ENCODE data around the gene PAFAH2. TPM values are rescaled to one million over a fixed set of nuclear protein-coding genes. Genes with fewer than 3 reads are reported as not detected.
"Not testable (repeated sequence)": the region's sequence is repeated elsewhere in the genome, so short reads cannot be mapped to it uniquely, and the experiment has no call there.

PAFAH2 gene
- total RNA-seq, 2 donors from 2014 or later, result 14.2 to 20.0 TPM

DNA sequence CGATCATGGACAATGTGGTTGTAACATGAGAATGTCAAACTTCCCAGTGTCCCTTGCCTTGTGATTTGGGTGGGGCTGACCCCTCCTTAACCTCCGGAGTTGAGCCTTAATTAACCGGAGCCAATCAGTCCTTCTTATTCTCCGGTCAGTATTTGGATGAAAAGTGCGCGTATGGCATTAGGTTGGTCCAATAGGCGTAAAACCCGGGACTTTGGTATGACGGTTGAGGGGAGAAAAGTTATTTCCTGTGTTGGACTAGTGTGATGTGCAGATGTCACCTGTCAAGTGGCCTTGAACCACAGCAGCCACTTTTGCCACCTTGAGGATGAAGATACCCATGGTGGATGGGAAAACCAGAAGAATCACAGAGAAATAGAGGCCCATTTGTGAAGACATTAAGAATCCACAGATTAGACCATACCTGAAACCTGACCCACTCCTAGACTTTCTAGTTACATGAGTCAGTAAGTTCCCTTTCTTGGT, 5.1 kb downstream of the PAFAH2 start:
- peaks cover 58 to 67% of the 10 kb centered on the region in 2 donors for H3K4me1 Mint-ChIP-seq (ENCODE audit: low read depth in 2 of 2)
- no peaks in the 10 kb centered on the region for H3K36me3 Mint-ChIP-seq
- H3K9me3 Mint-ChIP-seq, result no peaks in the 10 kb centered on the region
- peak overlapping the region; percentile 46 for H3K4me3 Mint-ChIP-seq
- no peaks in the 10 kb centered on the region for H3K27me3 Mint-ChIP-seq
- DNase-seq (ENCODE audit: low spot score) (no peak), ATAC-seq (no peak)
- peak overlapping the region; percentile 10 to 85 for H3K27ac Mint-ChIP-seq

DNA sequence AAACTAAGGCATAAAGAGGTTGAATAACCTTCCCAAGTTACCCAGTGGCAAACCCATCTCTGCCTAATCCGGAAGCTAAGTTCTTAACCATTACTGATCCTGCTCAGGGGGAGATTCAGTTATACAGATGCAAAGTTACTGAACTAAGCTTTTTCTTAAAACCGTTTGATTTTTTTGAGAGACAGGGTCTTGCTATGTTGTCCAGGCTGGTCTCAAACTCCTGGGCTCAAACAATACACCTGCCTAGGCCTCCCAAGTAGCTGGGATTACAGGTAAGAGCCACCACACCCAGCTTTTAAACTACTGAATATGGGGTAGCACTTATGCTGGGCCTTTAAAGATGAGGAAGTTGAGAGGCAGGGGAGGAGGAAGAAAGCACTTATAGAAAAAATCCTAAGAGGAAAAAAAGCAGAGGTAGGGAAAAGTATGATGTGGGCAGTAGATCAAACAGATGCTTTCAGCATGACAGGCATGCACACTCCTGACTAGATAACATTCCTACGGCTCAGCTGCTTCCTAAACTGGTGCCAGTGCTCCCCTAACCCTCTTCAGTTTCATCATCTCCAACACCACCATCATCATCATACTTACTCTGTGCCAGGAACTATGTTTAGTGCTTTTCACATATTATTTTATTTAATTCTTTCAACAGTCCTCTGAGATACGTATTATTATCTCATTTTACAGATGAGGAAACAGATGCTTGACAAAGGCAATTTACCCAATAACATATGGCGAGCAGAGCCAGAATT, 5.8 kb downstream of the PAFAH2 start:
- ATAC-seq (no peak), DNase-seq (ENCODE audit: low spot score) (no peak)
- Mint-ChIP-seq H3K4me3 (peak overlapping the region; percentile 46), H3K27me3 (no peaks in the 10 kb centered on the region), H3K36me3 (no peaks in the 10 kb centered on the region), H3K4me1 (ENCODE audit: low read depth in 2 of 2) (peaks cover 58 to 60% of the 10 kb centered on the region in 2 donors), H3K27ac (peak overlapping the region; percentile 10 to 85), H3K9me3 (no peaks in the 10 kb centered on the region)

DNA sequence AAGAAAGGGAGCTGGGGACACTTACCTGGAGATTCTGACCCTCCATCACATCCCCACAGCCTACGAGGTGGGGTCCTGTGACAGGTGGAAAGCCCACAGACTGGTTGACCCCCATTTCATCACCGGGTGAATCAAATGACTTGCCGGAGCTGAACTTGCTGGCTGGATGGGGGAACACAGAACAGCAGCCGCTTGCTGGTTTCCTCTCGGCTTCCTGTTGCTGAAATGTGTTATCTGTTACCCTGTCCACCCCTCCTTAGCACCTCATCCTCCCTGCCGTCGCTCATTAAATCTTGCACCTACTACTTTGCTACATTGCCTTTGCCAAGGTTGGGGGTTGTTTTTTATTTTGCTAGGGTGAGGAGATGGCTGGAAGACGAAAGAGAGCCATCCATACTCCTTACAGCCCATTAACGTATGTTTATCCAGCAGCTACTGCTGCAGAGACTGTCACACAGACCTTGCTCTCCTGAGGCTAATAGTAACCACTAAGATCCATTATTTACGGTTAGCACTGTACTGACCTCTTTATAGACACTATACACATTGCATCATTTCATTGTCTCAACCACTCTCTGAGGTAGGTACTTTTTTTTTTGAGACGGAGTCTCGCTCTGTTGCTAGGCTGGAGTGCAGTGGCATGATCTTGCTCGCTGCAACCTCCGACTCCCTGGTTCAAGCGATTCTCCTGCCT, 7.0 kb downstream of the PAFAH2 start:
- DNase-seq (ENCODE audit: low spot score) (peak; percentile 81), ATAC-seq (peak; percentile 91 to 94)
- peaks cover 57 to 61% of the 10 kb centered on the region in 2 donors for H3K4me1 Mint-ChIP-seq (ENCODE audit: low read depth in 2 of 2)
- peak overlapping the region; percentile 84 for H3K4me3 Mint-ChIP-seq
- no peaks in the 10 kb centered on the region for H3K9me3 Mint-ChIP-seq
- H3K27ac Mint-ChIP-seq, result peak overlapping the region; percentile 72 to 85
- no peaks in the 10 kb centered on the region for H3K27me3 Mint-ChIP-seq
- H3K36me3 Mint-ChIP-seq, result peaks cover 5% of the 10 kb centered on the region

DNA sequence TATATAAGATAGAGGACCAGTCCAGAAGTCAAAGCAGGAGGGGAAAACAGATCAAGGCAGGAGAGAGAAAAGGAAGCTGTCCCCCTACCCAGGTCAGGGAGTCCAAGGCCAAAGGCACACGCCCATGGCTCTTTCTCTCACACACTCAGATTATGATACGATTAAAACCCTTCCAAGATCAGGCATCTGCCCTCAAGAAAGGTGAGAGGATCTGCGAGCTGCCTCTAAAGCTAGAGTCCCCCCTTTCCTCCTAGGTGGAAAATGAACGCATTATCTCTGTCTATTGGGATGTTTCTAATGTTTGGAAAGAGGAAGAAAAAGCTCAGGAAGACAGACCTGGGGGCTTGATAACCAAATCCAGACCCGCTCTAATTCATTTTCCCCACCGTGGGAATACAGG, 7.6 kb downstream of the PAFAH2 start:
- DNase-seq (ENCODE audit: low spot score) (no peak), ATAC-seq (no peak)
- Mint-ChIP-seq H3K27me3 (no peaks in the 10 kb centered on the region), H3K9me3 (no peaks in the 10 kb centered on the region), H3K27ac (peak overlapping the region; percentile 72 to 85), H3K36me3 (peaks cover 11% of the 10 kb centered on the region), H3K4me3 (peak overlapping the region; percentile 84), H3K4me1 (ENCODE audit: low read depth in 2 of 2) (peaks cover 62 to 63% of the 10 kb centered on the region in 2 donors)

DNA sequence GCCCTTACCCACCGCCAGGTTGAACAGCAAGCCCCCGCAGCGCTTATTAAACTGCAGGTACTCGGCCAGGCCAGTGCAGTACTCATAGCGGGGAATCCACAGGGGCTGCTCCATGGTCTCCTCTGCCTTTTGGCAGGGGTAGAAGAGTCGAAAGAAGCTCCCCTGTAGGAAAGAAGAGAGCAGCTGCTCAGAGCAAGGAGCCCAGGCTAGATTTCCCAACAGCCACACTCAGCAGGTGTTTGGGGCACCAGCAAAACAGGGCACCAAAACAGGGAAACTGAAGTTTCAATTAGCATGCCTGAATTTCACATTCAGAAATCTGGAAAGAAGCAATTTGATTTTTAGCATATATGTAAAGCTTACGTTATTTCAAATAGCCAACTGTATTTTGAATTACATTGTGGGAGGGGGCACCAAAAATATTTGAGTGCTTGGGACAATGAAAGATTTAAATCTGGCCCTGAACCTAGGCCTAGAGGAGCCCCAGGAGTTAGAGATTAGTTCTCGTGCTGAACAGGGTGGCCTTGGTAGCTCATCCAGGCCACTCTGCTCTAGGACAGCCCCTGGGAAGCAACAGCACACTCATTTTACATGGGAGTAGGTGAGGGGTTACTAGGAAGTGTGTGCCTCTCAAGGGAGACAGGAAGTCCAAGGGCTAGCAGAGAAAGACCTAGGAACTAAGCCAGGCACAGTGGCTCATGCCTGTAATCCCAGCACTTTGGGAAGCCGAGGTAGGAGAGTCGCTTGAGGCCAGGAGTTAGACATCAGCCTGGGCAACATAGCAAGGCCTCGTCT, 8.2 kb downstream of the PAFAH2 start:
- Mint-ChIP-seq H3K27me3 (no peaks in the 10 kb centered on the region), H3K9me3 (no peaks in the 10 kb centered on the region), H3K4me3 (peak overlapping the region; percentile 84), H3K4me1 (ENCODE audit: low read depth in 2 of 2) (peaks cover 62 to 63% of the 10 kb centered on the region in 2 donors), H3K36me3 (peaks cover 12% of the 10 kb centered on the region), H3K27ac (peak overlapping the region; percentile 72 to 85)
- ATAC-seq (peak in 1 of 2 donors; percentile 18), DNase-seq (ENCODE audit: low spot score) (no peak)

DNA sequence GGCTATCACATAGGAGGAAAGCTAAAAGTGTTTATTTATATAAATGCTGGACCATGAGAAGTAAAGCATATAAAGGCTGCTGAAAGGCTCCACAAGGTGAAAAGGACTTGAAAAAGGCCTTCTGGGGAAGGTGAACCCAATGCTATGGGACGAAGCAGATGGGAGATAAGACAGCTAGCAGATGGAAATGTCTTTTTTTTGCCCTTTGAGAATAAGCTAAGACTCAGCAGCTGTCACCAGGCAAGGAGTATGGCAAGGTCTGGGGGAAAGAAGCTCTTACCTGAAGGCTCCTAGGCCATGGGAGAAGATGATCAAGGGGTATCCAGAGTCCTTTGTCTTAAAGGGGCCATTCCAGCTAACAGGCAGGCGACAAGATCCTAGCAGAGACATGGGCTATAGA, 9.9 kb downstream of the PAFAH2 start:
- Mint-ChIP-seq H3K4me3 (peak overlapping the region; percentile 10), H3K4me1 (ENCODE audit: low read depth in 2 of 2) (peaks cover 57 to 58% of the 10 kb centered on the region in 2 donors), H3K36me3 (peaks cover 12% of the 10 kb centered on the region), H3K27me3 (no peaks in the 10 kb centered on the region), H3K9me3 (no peaks in the 10 kb centered on the region), H3K27ac (peak overlapping the region in 1 of 2 donors; percentile 85)
- DNase-seq (ENCODE audit: low spot score), result no peak
- no peak for ATAC-seq

DNA sequence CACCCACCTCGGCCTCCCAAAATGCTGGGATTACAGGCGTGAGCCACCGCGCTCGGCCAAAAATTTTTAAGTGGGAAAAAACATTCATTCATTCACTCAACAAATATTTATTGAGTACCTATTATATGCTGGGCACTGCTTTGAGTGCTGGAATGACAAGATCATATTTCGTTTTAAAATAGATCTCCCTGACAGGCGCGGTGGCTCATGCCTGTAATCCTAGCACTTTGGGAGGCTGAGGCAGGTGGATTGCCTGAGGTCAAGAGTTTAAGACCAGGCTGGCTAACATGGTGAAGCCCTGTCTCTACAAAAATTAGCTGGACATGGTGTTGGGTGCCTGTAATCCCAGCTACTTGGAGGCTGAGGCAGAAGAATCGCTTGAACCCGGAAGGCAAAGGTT, 11.1 kb downstream of the PAFAH2 start:
- not testable (repeated sequence) for ATAC-seq; H3K27ac Mint-ChIP-seq; H3K27me3 Mint-ChIP-seq; H3K9me3 Mint-ChIP-seq; H3K4me3 Mint-ChIP-seq; DNase-seq (ENCODE audit: low spot score)
- peaks cover 50 to 59% of the 10 kb centered on the region in 2 donors for H3K4me1 Mint-ChIP-seq (ENCODE audit: low read depth in 2 of 2)
- peaks cover 20% of the 10 kb centered on the region for H3K36me3 Mint-ChIP-seq

DNA sequence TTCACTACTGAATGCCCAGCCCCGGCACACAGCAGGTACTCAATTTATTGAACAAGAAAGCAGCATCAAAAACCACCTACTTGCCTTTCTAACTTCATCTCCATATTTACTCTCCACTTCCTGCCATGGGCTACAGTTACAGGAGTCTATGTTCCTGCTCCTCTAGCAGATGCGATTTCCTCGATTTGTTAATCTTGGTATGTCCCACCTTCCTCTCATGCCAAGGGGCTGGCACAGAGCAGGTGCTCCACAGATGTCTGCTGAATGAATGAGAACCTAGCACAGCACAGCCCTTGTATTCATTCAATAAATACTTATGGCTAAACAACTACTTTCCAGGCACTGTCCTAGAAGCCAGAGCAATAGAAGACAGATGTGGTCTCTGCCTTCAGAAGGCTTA, 12.2 kb downstream of the PAFAH2 start:
- no peaks in the 10 kb centered on the region for H3K27me3 Mint-ChIP-seq
- peaks cover 45 to 53% of the 10 kb centered on the region in 2 donors for H3K4me1 Mint-ChIP-seq (ENCODE audit: low read depth in 2 of 2)
- DNase-seq (ENCODE audit: low spot score) (no peak), ATAC-seq (no peak)
- H3K4me3 Mint-ChIP-seq, result no peak overlapping the region
- H3K9me3 Mint-ChIP-seq, result no peaks in the 10 kb centered on the region
- H3K36me3 Mint-ChIP-seq, result peaks cover 20% of the 10 kb centered on the region
- peak overlapping the region; percentile 49 to 66 for H3K27ac Mint-ChIP-seq

DNA sequence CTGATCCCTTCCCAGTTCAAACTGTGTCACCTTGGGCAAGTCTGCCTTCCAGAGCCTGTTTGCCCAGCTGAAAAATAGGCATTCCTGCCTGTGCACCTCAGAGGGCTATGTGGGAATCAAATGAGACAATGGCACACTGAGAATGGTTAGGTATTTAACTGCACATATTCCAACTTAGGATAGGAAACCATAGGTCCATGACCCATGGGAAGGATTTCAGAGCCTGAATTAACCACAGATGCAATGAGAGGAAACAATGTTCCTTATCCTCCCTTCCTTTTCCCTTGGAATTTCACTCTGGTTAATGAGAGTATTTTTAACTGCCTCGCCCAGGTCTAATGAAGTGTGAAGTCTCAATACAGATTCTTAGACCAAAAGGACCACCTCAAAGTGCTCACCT, 12.7 kb downstream of the PAFAH2 start:
- H3K27me3 Mint-ChIP-seq, result no peaks in the 10 kb centered on the region
- peaks cover 40 to 49% of the 10 kb centered on the region in 2 donors for H3K4me1 Mint-ChIP-seq (ENCODE audit: low read depth in 2 of 2)
- ATAC-seq (no peak), DNase-seq (ENCODE audit: low spot score) (no peak)
- no peak overlapping the region for H3K4me3 Mint-ChIP-seq
- peak overlapping the region; percentile 49 to 66 for H3K27ac Mint-ChIP-seq
- peaks cover 20% of the 10 kb centered on the region for H3K36me3 Mint-ChIP-seq
- H3K9me3 Mint-ChIP-seq, result no peaks in the 10 kb centered on the region

DNA sequence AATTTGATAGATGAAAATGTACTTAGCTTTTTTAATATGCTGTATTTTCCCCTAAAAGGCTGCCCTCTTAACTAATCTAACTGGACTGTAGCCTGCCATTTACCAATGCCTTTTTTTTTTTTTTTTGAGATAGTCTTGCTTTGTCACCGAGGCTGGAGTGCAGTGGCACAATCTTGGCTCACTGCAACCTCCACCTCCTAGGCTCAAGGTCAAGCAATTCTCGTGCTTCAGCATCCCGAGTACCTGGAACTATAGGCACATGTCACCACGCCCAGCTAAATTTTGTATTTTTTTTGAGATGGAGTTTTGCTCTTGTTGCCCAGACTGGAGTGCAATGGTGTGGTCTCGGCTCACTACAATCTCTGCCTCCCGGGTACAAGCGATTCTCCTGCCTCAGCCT, 18.7 kb downstream of the PAFAH2 start:
- no peak overlapping the region for H3K27ac Mint-ChIP-seq
- H3K27me3 Mint-ChIP-seq, result no peaks in the 10 kb centered on the region
- no peak for DNase-seq (ENCODE audit: low spot score)
- H3K36me3 Mint-ChIP-seq, result peaks cover 28% of the 10 kb centered on the region
- no peak for ATAC-seq
- peaks cover 6 to 29% of the 10 kb centered on the region in 2 donors for H3K4me1 Mint-ChIP-seq (ENCODE audit: low read depth in 2 of 2)
- H3K4me3 Mint-ChIP-seq, result no peak overlapping the region
- no peaks in the 10 kb centered on the region for H3K9me3 Mint-ChIP-seq

DNA sequence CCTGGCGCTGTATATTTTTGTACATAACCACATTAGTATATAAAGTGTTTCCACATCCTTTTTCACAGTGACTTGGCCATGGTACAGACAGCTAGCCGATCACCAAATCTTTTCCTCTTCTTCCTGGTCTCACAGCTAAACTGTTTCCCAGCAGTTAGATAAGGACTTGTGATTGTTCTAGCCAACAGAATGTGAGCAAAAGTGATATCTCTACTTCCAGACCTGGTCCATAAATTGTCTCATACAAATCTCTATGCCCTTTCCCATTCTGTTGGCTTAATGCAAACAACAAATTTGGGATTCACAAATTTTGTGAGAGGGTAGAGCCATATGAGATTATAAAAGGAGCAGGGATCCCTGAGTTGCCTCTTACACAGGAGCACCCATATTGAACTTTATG, 19.5 kb downstream of the PAFAH2 start:
- Mint-ChIP-seq H3K27ac (peak overlapping the region in 1 of 2 donors; percentile 45), H3K36me3 (peaks cover 28% of the 10 kb centered on the region), H3K4me3 (no peak overlapping the region), H3K27me3 (no peaks in the 10 kb centered on the region), H3K4me1 (ENCODE audit: low read depth in 2 of 2) (peaks cover 5 to 28% of the 10 kb centered on the region in 2 donors), H3K9me3 (no peaks in the 10 kb centered on the region)
- no peak for ATAC-seq
- no peak for DNase-seq (ENCODE audit: low spot score)

DNA sequence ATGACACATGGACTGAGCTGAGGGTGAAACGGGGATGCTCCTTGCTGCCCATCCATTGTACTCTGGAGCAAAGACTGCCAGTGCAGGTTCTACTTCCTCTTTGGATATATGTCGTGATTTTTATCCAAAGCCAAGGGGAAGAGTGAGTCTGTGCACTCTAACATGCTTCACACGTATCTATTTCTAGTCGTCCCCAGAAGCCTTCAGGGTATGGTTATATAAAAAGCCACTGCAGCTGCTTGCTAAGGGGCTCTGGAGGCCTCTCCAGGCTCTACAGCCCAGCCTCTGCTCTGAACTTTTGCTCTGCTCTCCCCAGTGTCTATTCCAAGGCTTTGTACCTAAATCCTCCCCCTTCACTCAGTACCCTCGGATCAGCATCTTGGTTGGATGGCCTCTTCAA, 20.1 kb downstream of the PAFAH2 start:
- Mint-ChIP-seq H3K9me3 (no peaks in the 10 kb centered on the region), H3K4me3 (no peak overlapping the region), H3K27ac (peak overlapping the region in 1 of 2 donors; percentile 45), H3K27me3 (no peaks in the 10 kb centered on the region), H3K4me1 (ENCODE audit: low read depth in 2 of 2) (peaks cover 5 to 26% of the 10 kb centered on the region in 2 donors), H3K36me3 (peaks cover 29% of the 10 kb centered on the region)
- ATAC-seq (no peak), DNase-seq (ENCODE audit: low spot score) (no peak)

DNA sequence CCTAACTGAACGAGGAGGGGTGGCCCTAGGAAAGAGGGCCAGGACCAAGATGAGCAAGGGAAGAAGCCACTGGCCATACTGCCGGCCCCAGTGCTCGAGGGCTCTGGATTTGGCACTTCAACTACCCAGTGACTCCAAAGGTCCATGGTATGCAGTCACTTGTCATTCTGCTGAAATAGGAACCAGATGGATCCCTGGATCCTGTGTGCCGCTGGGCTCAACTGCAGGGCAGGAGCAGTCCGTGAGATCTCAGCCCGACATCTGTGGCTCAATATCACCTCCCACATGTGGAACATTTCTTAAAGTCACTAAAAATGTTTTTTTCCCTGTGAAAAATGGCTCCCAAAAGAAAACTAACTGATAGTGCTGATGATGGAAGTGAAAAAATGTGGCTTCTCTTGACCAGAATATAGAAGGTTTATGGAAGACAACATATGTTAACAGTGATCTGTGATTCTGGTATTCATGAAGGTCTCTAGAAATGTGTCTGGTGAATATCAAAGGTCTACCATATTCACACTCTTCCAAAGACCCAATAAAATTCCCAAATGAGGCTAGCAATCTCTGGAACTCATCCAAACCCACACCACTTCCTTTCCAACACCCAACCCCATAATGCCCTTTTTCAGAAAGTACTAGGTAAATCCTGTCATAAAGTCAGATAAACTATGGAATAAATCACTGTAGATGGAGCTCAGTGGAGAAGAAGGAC, 24.1 kb downstream of the PAFAH2 start:
- Mint-ChIP-seq H3K4me1 (ENCODE audit: low read depth in 2 of 2) (peaks cover 28 to 37% of the 10 kb centered on the region in 2 donors), H3K27me3 (no peaks in the 10 kb centered on the region), H3K27ac (peak overlapping the region in 1 of 2 donors; percentile 49), H3K4me3 (no peak overlapping the region), H3K36me3 (peaks cover 32% of the 10 kb centered on the region), H3K9me3 (no peaks in the 10 kb centered on the region)
- ATAC-seq, result no peak
- DNase-seq (ENCODE audit: low spot score), result no peak

Data from natural killer cell treated with Interleukin-12 subunit alpha and Interleukin-12 subunit beta and Interleukin-15 and Interleukin-18, amount 100 ng/mL, for 72 hours (primary cell).